H1 (cell line): ENCODE measurements around the gene SLC9A3. TPM values are rescaled to one million over a fixed set of nuclear protein-coding genes. Genes with fewer than 3 reads are reported as not detected.

Experiments
- BRCA1 ChIP-seq: IDR thresholded peaks from 2 replicates; pipeline ENCODE4 v1.6.1; 2012; ENCODE audit warnings: low read depth, low read length, improper control_type of control experiment
- CHD1 ChIP-seq: IDR thresholded peaks from 2 replicates; pipeline ENCODE4 v1.6.1; 2012; ENCODE audit warnings: low read depth, low read length, improper control_type of control experiment
- RBBP5 ChIP-seq: IDR thresholded peaks from 2 replicates; pipeline ENCODE4 v1.7.1; 2012; ENCODE audit warnings: low read depth, mild to moderate bottlenecking, inconsistent platforms, low read length, moderate library complexity, borderline replicate concordance
- SAP30 ChIP-seq: fragments of 300-600 bp; sonication (generic); IDR thresholded peaks from 2 replicates; pipeline ENCODE4 v1.7.1; 2012; ENCODE audit warnings: low read length, moderate library complexity, mild to moderate bottlenecking, inconsistent platforms; ENCODE audit not compliant: insufficient read depth, insufficient replicate concordance
- SIN3A ChIP-seq, 2 experiments: IDR thresholded peaks in 1 of 2; conservative IDR thresholded peaks in 1 of 2; 2 replicates each; pipeline ENCODE4 v1.6.1; 2011 to 2012; ENCODE audit warnings: low read length in 2 of 2, improper control_type of control experiment in 1 of 2, low read depth in 1 of 2, mild to moderate bottlenecking in 1 of 2
- SP2 ChIP-seq: IDR thresholded peaks from 2 replicates; pipeline ENCODE4 v1.6.1; 2012; ENCODE audit warnings: mild to moderate bottlenecking, low read length, inconsistent platforms
- TAF1 ChIP-seq: IDR thresholded peaks from 2 replicates; pipeline ENCODE4 v1.6.1; 2011; ENCODE audit warnings: mild to moderate bottlenecking, low read depth, low read length
- polyA plus RNA-seq, 7 experiments: library from polyadenylated mRNA; depleted of rRNA in 3 of 7; stranded (reverse) in 5 of 7; unstranded in 2 of 7; fragments of >200 nt in 5 of 7; fragments of 200-250 nt in 2 of 7; gene quantifications; 1 replicate in 5 of 7; 2 replicates in 1 of 7; 4 replicates in 1 of 7; pipeline versions ENCODE4 v1.2.1 to v1.2.3, GENCODE V29; 2011 to 2013; ENCODE audit warnings: missing spikeins in 2 of 7, mixed read lengths in 2 of 7
- total RNA-seq: library from RNA; stranded (reverse); fragmentation: NEBNext Ultra II Directional; extraction: Animal tissue kit (Norgen Biotek cat#: 25700); gene quantifications from 2 replicates; pipeline ENCODE4 v1.2.1, GENCODE V29; 2021
- TF ChIP-seq, protein P1 (sequence below): fragments of 300-600 bp; sonication (generic); IDR thresholded peaks from 2 replicates; pipeline ENCODE4 v1.7.1; 2012; ENCODE audit warnings: low read length, moderate library complexity, mild to moderate bottlenecking, inconsistent platforms; ENCODE audit not compliant: insufficient replicate concordance

The SLC9A3 gene
- total and polyA plus RNA-seq, 2 of the 8 experiments (the other 6 are each of a cell fraction or from before 2014, with no cell fraction given) = 0.95 to 1.0 TPM

DNA sequence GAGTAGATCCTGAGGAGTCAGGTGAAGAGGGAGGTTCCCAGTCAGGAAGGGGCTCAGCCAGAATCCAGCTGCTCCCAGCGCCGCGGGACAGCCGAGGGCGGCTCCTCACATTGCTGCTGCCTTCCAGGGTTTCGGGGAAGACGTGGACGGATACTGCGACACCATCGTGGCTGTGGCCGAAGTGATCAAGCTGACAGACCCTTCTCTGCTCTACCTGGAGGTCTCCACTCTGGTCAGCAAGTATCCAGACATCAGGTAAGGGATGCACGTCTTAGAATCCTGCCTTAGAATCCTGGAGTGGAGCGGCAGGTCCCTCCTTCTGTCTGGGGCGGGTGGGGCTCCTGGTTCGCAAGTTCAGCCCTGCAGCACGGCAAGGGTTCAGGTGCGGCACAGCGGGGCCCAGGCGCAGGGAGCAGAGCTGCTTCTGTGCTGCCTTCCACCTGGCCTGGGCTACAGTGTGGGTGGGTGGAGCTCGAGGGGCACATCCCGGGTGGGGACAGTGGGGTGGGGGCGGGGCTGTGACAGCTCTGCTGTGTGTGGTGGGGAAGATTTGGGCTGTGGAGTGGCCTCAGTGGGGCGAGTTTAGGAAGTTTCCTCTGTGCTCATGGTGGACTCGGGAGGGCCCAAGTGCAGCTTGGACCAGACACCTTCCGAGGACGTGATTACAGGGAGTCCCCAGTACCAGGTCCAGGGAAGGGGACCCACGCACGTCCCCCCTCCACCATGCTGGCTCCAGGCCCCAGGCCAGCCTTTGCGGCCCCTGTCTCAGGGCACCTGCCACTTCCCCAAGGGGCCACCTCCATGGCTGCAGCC is 58.5 kb downstream of the SLC9A3 start (continued):
- TF ChIP-seq, protein P1, sequence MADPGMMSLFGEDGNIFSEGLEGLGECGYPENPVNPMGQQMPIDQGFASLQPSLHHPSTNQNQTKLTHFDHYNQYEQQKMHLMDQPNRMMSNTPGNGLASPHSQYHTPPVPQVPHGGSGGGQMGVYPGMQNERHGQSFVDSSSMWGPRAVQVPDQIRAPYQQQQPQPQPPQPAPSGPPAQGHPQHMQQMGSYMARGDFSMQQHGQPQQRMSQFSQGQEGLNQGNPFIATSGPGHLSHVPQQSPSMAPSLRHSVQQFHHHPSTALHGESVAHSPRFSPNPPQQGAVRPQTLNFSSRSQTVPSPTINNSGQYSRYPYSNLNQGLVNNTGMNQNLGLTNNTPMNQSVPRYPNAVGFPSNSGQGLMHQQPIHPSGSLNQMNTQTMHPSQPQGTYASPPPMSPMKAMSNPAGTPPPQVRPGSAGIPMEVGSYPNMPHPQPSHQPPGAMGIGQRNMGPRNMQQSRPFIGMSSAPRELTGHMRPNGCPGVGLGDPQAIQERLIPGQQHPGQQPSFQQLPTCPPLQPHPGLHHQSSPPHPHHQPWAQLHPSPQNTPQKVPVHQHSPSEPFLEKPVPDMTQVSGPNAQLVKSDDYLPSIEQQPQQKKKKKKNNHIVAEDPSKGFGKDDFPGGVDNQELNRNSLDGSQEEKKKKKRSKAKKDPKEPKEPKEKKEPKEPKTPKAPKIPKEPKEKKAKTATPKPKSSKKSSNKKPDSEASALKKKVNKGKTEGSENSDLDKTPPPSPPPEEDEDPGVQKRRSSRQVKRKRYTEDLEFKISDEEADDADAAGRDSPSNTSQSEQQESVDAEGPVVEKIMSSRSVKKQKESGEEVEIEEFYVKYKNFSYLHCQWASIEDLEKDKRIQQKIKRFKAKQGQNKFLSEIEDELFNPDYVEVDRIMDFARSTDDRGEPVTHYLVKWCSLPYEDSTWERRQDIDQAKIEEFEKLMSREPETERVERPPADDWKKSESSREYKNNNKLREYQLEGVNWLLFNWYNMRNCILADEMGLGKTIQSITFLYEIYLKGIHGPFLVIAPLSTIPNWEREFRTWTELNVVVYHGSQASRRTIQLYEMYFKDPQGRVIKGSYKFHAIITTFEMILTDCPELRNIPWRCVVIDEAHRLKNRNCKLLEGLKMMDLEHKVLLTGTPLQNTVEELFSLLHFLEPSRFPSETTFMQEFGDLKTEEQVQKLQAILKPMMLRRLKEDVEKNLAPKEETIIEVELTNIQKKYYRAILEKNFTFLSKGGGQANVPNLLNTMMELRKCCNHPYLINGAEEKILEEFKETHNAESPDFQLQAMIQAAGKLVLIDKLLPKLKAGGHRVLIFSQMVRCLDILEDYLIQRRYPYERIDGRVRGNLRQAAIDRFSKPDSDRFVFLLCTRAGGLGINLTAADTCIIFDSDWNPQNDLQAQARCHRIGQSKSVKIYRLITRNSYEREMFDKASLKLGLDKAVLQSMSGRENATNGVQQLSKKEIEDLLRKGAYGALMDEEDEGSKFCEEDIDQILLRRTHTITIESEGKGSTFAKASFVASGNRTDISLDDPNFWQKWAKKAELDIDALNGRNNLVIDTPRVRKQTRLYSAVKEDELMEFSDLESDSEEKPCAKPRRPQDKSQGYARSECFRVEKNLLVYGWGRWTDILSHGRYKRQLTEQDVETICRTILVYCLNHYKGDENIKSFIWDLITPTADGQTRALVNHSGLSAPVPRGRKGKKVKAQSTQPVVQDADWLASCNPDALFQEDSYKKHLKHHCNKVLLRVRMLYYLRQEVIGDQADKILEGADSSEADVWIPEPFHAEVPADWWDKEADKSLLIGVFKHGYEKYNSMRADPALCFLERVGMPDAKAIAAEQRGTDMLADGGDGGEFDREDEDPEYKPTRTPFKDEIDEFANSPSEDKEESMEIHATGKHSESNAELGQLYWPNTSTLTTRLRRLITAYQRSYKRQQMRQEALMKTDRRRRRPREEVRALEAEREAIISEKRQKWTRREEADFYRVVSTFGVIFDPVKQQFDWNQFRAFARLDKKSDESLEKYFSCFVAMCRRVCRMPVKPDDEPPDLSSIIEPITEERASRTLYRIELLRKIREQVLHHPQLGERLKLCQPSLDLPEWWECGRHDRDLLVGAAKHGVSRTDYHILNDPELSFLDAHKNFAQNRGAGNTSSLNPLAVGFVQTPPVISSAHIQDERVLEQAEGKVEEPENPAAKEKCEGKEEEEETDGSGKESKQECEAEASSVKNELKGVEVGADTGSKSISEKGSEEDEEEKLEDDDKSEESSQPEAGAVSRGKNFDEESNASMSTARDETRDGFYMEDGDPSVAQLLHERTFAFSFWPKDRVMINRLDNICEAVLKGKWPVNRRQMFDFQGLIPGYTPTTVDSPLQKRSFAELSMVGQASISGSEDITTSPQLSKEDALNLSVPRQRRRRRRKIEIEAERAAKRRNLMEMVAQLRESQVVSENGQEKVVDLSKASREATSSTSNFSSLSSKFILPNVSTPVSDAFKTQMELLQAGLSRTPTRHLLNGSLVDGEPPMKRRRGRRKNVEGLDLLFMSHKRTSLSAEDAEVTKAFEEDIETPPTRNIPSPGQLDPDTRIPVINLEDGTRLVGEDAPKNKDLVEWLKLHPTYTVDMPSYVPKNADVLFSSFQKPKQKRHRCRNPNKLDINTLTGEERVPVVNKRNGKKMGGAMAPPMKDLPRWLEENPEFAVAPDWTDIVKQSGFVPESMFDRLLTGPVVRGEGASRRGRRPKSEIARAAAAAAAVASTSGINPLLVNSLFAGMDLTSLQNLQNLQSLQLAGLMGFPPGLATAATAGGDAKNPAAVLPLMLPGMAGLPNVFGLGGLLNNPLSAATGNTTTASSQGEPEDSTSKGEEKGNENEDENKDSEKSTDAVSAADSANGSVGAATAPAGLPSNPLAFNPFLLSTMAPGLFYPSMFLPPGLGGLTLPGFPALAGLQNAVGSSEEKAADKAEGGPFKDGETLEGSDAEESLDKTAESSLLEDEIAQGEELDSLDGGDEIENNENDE = no peak
- TF ChIP-seq TAF1 = no peak
- TF ChIP-seq CHD1 = no peak
- no peak for TF ChIP-seq SAP30
- no peak for TF ChIP-seq SIN3A (conservative IDR thresholded peaks at IDR 0.05 in 1 of 2, IDR thresholded peaks at IDR 0.05 in 1 of 2; ENCODE audit: low read depth in 1 of 2, low read length in 2 of 2)
- TF ChIP-seq SP2 = no peak
- no peak for TF ChIP-seq RBBP5
- TF ChIP-seq BRCA1 = no peak
